Measurements from ENCODE around the gene CCNF. TPM values are rescaled to one million over a fixed set of nuclear protein-coding genes. Genes with fewer than 3 reads are reported as not detected.

Gene CCNF
- total RNA-seq, 1 donor from 2014 or later, result 26.4 TPM

DNA sequence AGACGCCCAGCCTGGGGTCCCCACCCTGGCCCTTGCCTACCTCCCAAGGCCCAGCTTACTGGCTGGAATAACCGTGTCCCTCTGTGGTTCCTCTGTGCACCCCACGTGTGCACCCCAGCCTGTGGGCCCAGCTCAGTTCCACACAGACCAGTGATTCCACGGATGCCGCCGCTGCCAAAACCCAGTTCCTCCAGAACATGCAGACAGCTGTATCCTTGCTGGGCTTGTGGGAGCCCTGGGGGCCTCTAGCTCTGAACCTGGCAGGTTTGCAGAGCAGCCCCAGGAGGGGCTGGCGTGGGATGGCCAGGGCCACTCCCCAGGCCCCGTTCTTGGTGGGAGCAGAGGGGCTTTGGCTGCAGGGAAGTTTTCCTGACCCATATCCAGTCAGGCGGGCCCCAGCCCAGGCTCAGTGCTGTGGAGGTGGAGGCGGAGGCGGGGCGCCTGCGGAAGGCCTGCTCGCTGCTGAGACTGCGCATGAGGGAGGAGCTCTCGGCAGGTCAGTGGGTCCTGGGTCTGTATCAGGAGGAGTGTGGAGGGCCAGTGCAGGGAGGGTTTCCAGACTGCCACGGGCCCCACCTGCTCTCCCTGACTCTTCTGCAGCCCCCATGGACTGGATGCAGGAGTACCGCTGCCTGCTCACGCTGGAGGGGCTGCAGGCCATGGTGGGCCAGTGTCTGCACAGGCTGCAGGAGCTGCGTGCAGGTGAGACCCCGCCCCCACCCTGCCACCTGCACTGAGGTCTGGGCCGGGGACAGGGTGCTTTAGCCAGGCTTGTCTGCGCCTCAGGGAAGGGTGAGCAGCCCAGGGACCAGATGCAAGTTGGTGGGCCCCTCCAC, 33.0 kb downstream of the CCNF start:
- DNase-seq, result no peak
- Mint-ChIP-seq H3K27me3 (ENCODE audit: unreplicated experiment) (peaks cover 9% of the 10 kb centered on the region), H3K9me3 (ENCODE audit: unreplicated experiment) (peaks cover 6% of the 10 kb centered on the region), H3K4me3 (ENCODE audit: unreplicated experiment) (no peak overlapping the region), H3K4me1 (ENCODE audit: low read depth, unreplicated experiment) (peaks cover 4% of the 10 kb centered on the region), H3K27ac (ENCODE audit: unreplicated experiment) (no peak overlapping the region), H3K36me3 (ENCODE audit: unreplicated experiment) (no peaks in the 10 kb centered on the region)
- TF ChIP-seq, protein P1, sequence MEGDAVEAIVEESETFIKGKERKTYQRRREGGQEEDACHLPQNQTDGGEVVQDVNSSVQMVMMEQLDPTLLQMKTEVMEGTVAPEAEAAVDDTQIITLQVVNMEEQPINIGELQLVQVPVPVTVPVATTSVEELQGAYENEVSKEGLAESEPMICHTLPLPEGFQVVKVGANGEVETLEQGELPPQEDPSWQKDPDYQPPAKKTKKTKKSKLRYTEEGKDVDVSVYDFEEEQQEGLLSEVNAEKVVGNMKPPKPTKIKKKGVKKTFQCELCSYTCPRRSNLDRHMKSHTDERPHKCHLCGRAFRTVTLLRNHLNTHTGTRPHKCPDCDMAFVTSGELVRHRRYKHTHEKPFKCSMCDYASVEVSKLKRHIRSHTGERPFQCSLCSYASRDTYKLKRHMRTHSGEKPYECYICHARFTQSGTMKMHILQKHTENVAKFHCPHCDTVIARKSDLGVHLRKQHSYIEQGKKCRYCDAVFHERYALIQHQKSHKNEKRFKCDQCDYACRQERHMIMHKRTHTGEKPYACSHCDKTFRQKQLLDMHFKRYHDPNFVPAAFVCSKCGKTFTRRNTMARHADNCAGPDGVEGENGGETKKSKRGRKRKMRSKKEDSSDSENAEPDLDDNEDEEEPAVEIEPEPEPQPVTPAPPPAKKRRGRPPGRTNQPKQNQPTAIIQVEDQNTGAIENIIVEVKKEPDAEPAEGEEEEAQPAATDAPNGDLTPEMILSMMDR (IDR thresholded peaks at IDR 0.05; ENCODE audit: partially characterized antibody, unreplicated experiment), result no peak

DNA sequence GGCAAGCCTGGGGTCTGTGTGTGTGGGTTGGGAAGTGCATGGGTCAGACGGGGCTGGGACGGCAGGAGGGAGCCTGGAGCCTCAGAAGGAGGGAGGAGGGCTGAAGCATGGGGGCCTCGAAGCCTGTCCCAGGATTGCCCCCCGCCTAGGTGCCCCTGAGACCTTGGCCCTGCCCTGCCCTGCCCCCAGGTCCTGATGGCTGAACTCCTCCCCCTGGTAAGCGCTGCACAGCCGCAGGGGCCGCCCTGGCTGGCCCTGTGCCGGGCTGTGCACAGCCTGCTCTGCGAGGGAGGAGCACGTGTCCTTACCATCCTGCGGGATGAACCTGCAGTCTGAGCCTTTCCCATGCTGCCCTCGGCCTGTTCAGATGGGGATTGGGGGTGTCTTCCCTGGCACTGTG, 35.1 kb downstream of the CCNF start:
- no peak overlapping the region for H3K4me3 Mint-ChIP-seq (ENCODE audit: unreplicated experiment)
- H3K27me3 Mint-ChIP-seq (ENCODE audit: unreplicated experiment), result peaks cover 8% of the 10 kb centered on the region
- peaks cover 2% of the 10 kb centered on the region for H3K4me1 Mint-ChIP-seq (ENCODE audit: low read depth, unreplicated experiment)
- TF ChIP-seq, protein P1 (IDR thresholded peaks at IDR 0.05; ENCODE audit: partially characterized antibody, unreplicated experiment), result no peak
- no peaks in the 10 kb centered on the region for H3K36me3 Mint-ChIP-seq (ENCODE audit: unreplicated experiment)
- H3K27ac Mint-ChIP-seq (ENCODE audit: unreplicated experiment), result no peak overlapping the region
- DNase-seq, result no peak
- peaks cover 2% of the 10 kb centered on the region for H3K9me3 Mint-ChIP-seq (ENCODE audit: unreplicated experiment)

DNA sequence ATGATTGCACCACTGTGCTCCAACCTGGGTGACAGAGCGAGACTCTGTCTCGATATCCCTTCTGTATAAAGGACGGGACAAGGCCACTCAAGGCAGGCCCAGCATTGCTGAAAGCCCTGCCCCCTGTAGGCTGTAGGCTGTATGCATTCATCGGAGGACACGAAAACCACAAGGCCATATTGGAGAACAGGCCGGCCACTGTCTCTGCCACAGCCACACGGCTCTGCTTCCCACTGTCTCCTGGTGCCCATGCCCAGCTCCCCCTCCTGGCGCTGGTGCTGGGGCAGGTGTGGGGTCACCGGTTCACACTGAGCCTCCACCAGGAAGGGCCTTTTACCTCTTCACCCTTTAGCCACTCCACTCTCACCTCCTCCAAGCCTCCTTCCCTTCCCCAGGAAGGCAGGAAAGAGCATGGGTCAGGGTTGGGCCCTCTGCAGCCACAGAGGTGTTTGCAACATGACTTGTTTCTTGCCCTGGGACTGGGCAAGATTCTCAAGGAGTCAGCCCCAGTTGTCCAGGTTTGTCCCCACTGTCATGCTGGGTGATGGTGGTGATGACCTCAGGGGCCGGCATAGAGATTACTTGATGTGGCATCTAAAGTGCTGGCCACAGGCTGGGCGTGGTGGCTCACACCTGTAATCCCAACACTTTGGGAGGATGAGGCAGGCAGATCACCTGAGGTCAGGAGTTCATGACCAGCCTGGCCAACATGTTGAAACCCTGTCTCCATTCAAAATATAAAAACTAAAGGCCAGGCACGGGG, 36.6 kb downstream of the CCNF start:
- Mint-ChIP-seq H3K4me3 (ENCODE audit: unreplicated experiment) (no peak overlapping the region), H3K36me3 (ENCODE audit: unreplicated experiment) (no peaks in the 10 kb centered on the region), H3K27me3 (ENCODE audit: unreplicated experiment) (peaks cover 9% of the 10 kb centered on the region), H3K4me1 (ENCODE audit: low read depth, unreplicated experiment) (peaks cover 10% of the 10 kb centered on the region), H3K9me3 (ENCODE audit: unreplicated experiment) (no peaks in the 10 kb centered on the region), H3K27ac (ENCODE audit: unreplicated experiment) (no peak overlapping the region)
- TF ChIP-seq, protein P1 (IDR thresholded peaks at IDR 0.05; ENCODE audit: partially characterized antibody, unreplicated experiment), result peak; percentile 31
- DNase-seq, result no peak

DNA sequence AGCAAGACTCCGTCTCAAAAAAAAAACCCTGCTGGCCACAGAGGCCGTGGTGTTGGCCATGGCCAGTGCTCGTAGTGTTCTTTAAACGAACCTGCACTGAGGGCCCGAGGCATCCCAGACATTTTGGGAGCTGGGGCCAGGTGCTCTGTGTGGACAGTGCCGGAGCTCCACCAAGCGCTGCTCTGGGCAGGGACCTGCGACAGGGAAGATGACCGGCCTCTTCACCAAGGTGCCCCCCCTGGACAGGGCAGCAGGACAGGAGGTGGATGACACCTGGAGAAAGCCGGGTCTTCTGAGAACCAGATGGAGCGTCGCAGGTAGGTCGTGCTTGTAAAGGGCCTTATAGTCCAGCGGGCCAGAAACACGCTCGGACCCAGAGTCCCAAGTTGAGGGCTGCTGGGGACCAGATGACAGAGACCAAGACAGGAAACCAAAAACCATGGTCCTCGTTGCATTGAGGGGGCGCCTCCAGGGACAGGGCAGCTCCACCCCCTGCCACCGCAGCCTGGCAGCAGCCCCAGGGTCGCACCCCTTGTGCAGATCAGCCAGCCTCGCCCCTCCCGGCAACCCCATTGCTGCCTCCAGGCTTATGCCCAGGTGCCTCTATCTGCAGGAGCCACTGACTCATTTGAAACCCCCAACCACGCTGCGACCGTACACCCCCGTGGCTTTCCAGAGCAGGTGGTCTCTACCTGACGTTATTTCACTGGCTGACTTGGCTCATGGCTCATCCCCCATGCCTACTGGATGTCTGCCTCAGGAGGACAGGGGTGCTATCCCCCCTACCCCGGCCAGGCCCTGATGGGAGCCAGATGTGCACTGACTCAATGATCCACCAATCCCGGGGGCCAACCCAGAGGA, 37.6 kb downstream of the CCNF start:
- peaks cover 10% of the 10 kb centered on the region for H3K4me1 Mint-ChIP-seq (ENCODE audit: low read depth, unreplicated experiment)
- H3K9me3 Mint-ChIP-seq (ENCODE audit: unreplicated experiment), result no peaks in the 10 kb centered on the region
- H3K27ac Mint-ChIP-seq (ENCODE audit: unreplicated experiment), result no peak overlapping the region

More for the DNA sequence above, 37.6 kb downstream of the CCNF start:
- DNase-seq, result no peak
- peaks cover 9% of the 10 kb centered on the region for H3K27me3 Mint-ChIP-seq (ENCODE audit: unreplicated experiment)
- no peaks in the 10 kb centered on the region for H3K36me3 Mint-ChIP-seq (ENCODE audit: unreplicated experiment)
- H3K4me3 Mint-ChIP-seq (ENCODE audit: unreplicated experiment), result peak overlapping the region; percentile 34
- TF ChIP-seq, protein P1 (IDR thresholded peaks at IDR 0.05; ENCODE audit: partially characterized antibody, unreplicated experiment), result no peak
